DND-41 (cell line): ENCODE measurements around the gene SFXN5.

Source experiments
- ATAC-seq: fragments of 200-7000 bp; cut with Tn5 transposase; 3 replicates; pipeline ENCODE4 v1.9.1; 2021; ENCODE audit warnings: low read depth; ENCODE audit not compliant: insufficient read depth
- DNase-seq: peaks from one replicate; pipeline ENCODE4 v3.0.0-alpha.2; 2020
- H2AFZ ChIP-seq: 2 replicates; pipeline ENCODE4 v1.6.0; 2012; ENCODE audit warnings: low read depth, low read length
- H3K27ac ChIP-seq: 2 replicates; pipeline ENCODE4 v1.5.1; 2012; ENCODE audit warnings: low read length, inconsistent platforms
- H3K27me3 ChIP-seq: fragments of 200-600 bp; sonication (generic); 2 replicates; pipeline ENCODE4 v1.6.0; 2012; ENCODE audit warnings: low read length, mild to moderate bottlenecking, inconsistent platforms; ENCODE audit not compliant: insufficient read depth, poor library complexity
- H3K36me3 ChIP-seq: 2 replicates; pipeline ENCODE4 v1.5.1; 2012; ENCODE audit warnings: low read length, inconsistent platforms; ENCODE audit not compliant: insufficient read depth
- H3K4me1 ChIP-seq: 2 replicates; pipeline ENCODE4 v1.5.1; 2012; ENCODE audit warnings: mild to moderate bottlenecking, low read length; ENCODE audit not compliant: insufficient read depth
- H3K4me2 ChIP-seq: 2 replicates; pipeline ENCODE4 v1.6.0; 2012; ENCODE audit warnings: mild to moderate bottlenecking, moderate library complexity, low read length, inconsistent platforms; ENCODE audit not compliant: insufficient read depth
- H3K4me3 ChIP-seq, 2 experiments: fragments of 200-600 bp in 1 of 2; shearing (Covaris generic) in 1 of 2; 2 replicates each; pipeline ENCODE4 v1.5.1; 2012 to 2016; ENCODE audit warnings: inconsistent platforms in 2 of 2, low read length in 2 of 2, mild to moderate bottlenecking in 2 of 2, low read depth in 1 of 2, moderate library complexity in 1 of 2
- H3K79me2 ChIP-seq: 2 replicates; pipeline ENCODE4 v1.6.0; 2012; ENCODE audit warnings: low read length, inconsistent platforms; ENCODE audit not compliant: insufficient read depth
- H3K9ac ChIP-seq: 2 replicates; pipeline ENCODE4 v1.6.0; 2012; ENCODE audit warnings: low read depth, mild to moderate bottlenecking, inconsistent platforms, low read length, moderate library complexity
- H3K9me3 ChIP-seq: 2 replicates; pipeline ENCODE4 v1.5.1; 2012; ENCODE audit warnings: low read length, moderate library complexity, mild to moderate bottlenecking, inconsistent platforms; ENCODE audit not compliant: insufficient read depth, severe bottlenecking
- H4K20me1 ChIP-seq: 2 replicates; pipeline ENCODE4 v1.6.0; 2012; ENCODE audit warnings: low read length; ENCODE audit not compliant: insufficient read depth
- CTCF ChIP-seq: IDR thresholded peaks from 2 replicates; pipeline ENCODE4 v1.5.1; 2012; ENCODE audit warnings: borderline replicate concordance, low read length, moderate library complexity, mild to moderate bottlenecking; ENCODE audit not compliant: poor library complexity, severe bottlenecking; ENCODE audit errors: extremely low read depth
- EZH2 ChIP-seq: IDR thresholded peaks from 3 replicates; pipeline ENCODE4 v1.6.1; 2012; ENCODE audit warnings: borderline replicate concordance, low read depth, mild to moderate bottlenecking, moderate library complexity, low read length, inconsistent platforms; ENCODE audit not compliant: severe bottlenecking

The SFXN5 gene

GRCh38 chr2:72972352-72973136, 99.0 kb downstream of the SFXN5 start:
- no peaks in the 10 kb centered on the region for H3K27me3 ChIP-seq
- no peak overlapping the region for H3K4me2 ChIP-seq
- ATAC-seq, result no peak
- TF ChIP-seq EZH2 (no peak), CTCF (no peak)
- no peaks in the 10 kb centered on the region for H3K79me2 ChIP-seq
- H3K27ac ChIP-seq, result no peak overlapping the region
- H3K36me3 ChIP-seq, result no peaks in the 10 kb centered on the region
- no peak for DNase-seq
- no peaks in the 10 kb centered on the region for H3K4me1 ChIP-seq
- no peak overlapping the region for H2AFZ ChIP-seq
- H3K4me3 ChIP-seq, result no peak overlapping the region
- H3K9ac ChIP-seq, result no peak overlapping the region
- H4K20me1 ChIP-seq, result no peaks in the 10 kb centered on the region
- H3K9me3 ChIP-seq, result no peaks in the 10 kb centered on the region

GRCh38 chr2:72971036-72971435, 100.5 kb downstream of the SFXN5 start:
- H3K9me3 ChIP-seq, result no peaks in the 10 kb centered on the region
- no peaks in the 10 kb centered on the region for H3K4me1 ChIP-seq
- no peak overlapping the region for H3K27ac ChIP-seq
- no peaks in the 10 kb centered on the region for H4K20me1 ChIP-seq
- no peak overlapping the region for H3K4me3 ChIP-seq
- H3K9ac ChIP-seq, result no peak overlapping the region
- ATAC-seq, result no peak
- H3K79me2 ChIP-seq, result no peaks in the 10 kb centered on the region
- H3K4me2 ChIP-seq, result no peak overlapping the region
- no peak for DNase-seq
- H2AFZ ChIP-seq, result no peak overlapping the region
- H3K36me3 ChIP-seq, result no peaks in the 10 kb centered on the region
- TF ChIP-seq CTCF (no peak), EZH2 (no peak)
- H3K27me3 ChIP-seq, result no peaks in the 10 kb centered on the region

DNA sequence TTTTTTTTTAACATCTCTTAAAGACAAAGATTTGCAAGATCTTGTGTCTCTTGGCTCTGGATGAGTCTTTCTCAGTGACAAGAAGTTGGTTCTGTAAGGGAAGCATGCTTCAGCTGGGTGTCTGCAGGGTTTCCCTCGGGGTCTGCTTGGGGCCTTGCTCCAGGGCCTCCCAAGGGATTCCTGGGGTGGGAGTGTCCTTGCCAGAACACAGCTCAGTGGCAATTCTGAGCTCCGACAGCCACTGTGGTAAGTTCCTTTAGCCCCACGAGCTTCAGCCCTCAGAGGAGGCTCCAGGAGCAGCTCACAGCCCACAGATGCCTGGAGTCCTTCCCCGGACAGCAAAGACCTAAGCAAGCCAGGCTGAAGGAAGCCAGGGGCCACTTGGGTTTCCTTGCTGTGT, 101.8 kb downstream of the SFXN5 start:
- ATAC-seq, result no peak
- Histone ChIP-seq H3K36me3 (no peaks in the 10 kb centered on the region), H3K27me3 (no peaks in the 10 kb centered on the region), H3K79me2 (no peaks in the 10 kb centered on the region), H4K20me1 (no peaks in the 10 kb centered on the region), H3K4me3 (no peak overlapping the region), H3K4me1 (no peaks in the 10 kb centered on the region), H3K27ac (no peak overlapping the region), H2AFZ (no peak overlapping the region), H3K9me3 (no peaks in the 10 kb centered on the region), H3K9ac (no peak overlapping the region), H3K4me2 (no peak overlapping the region)
- no peak for DNase-seq
- no peak for TF ChIP-seq EZH2
- no peak for TF ChIP-seq CTCF
